K562 (cell line): ENCODE measurements around the gene FBXW2. TPM values are rescaled to one million over a fixed set of nuclear protein-coding genes. Genes with fewer than 3 reads are reported as not detected.

Source experiments
- ATAC-seq: fragments of 200-7000 bp; cut with Tn5 transposase; 3 replicates; pipeline ENCODE4 v1.9.1; 2020; ENCODE audit warnings: moderate library complexity
- BruUV-seq: library from RNA; stranded (reverse); fragments of 400-500 nt; replicated peaks from 2 replicates; lab custom pipeline; 2021; lab: Mats Ljungman, UMichigan
- CTCF ChIA-PET: fragments of 300-600 bp; formaldehyde crosslinking; extraction: SDS; loops from one replicate; lab custom pipeline; 2021; ENCODE audit warnings: low intra/inter-chr PET ratio; lab: Yijun Ruan, JAX
- POLR2A ChIA-PET: fragments of 300-600, 350-650 bp; sonication (Branson Sonifier 250); formaldehyde crosslinking; extraction: SDS; loops from one replicate; lab custom pipeline; 2021; ENCODE audit warnings: antibody characterized with exemption, inconsistent platforms; lab: Yijun Ruan, JAX
- DNase-seq, 4 experiments: peaks; one replicate each; pipeline versions ENCODE4 v3.0.0 to v3.0.0-alpha.2; 2011 to 2018; ENCODE audit warnings: low spot score in 3 of 4, mixed read lengths in 3 of 4; ENCODE audit errors: extremely low read depth in 1 of 4
- FAIRE-seq: peaks from 2 replicates; lab custom pipeline; 2011; peaks lifted over from hg19 to GRCh38; lab: Jason Lieb, UNC
- H2AFZ ChIP-seq: 2 replicates; pipeline ENCODE4 v1.6.0; 2011; ENCODE audit warnings: low read depth, low read length, control low read depth, inconsistent platforms
- H3K27ac ChIP-seq: fragments of 200-600 bp; 3 replicates; pipeline ENCODE4 v1.8.0; 2011; ENCODE audit warnings: low read depth, mild to moderate bottlenecking, control low read depth, inconsistent platforms, low read length, moderate library complexity, mixed read lengths; ENCODE audit errors: extremely low read depth
- H3K27me3 ChIP-seq, 2 experiments: fragments of 300-600 bp in 1 of 2; 2 replicates in 1 of 2; 3 replicates in 1 of 2; pipeline versions ENCODE4 v1.6.0 to v1.8.0; 2011; ENCODE audit warnings: inconsistent platforms in 2 of 2, low read length in 2 of 2, mild to moderate bottlenecking in 1 of 2, mixed read lengths in 1 of 2, moderate library complexity in 1 of 2; ENCODE audit not compliant: control insufficient read depth in 2 of 2, insufficient read depth in 2 of 2
- H3K36me3 ChIP-seq: fragments of 300-600 bp; 3 replicates; pipeline ENCODE4 v1.8.0; 2011; ENCODE audit warnings: mild to moderate bottlenecking, low read length, inconsistent platforms; ENCODE audit not compliant: control insufficient read depth, insufficient read depth
- H3K4me1 ChIP-seq, 2 experiments: fragments of 200-600 bp in 1 of 2; replicated peaks in 1 of 2; 2 replicates in 1 of 2; 3 replicates in 1 of 2; pipeline versions ENCODE4 v1.5.1 to v1.8.0; 2011; ENCODE audit warnings: inconsistent platforms in 2 of 2, low read length in 2 of 2, mild to moderate bottlenecking in 1 of 2, mixed read lengths in 1 of 2, moderate library complexity in 1 of 2; ENCODE audit not compliant: control insufficient read depth in 2 of 2, insufficient read depth in 2 of 2
- H3K4me2 ChIP-seq: 2 replicates; pipeline ENCODE4 v1.6.1; 2011; ENCODE audit warnings: low read length, control low read depth, inconsistent platforms, mixed read lengths; ENCODE audit not compliant: insufficient read depth
- H3K4me3 ChIP-seq: fragments of 200-600 bp; sonication (generic), shearing (Covaris generic); 2 replicates; pipeline ENCODE4 v1.5.1; 2016; ENCODE audit warnings: control low read depth, inconsistent platforms
- H3K79me2 ChIP-seq: fragments of 200-600 bp; 3 replicates; pipeline ENCODE4 v1.8.0; 2011; ENCODE audit warnings: low read length, inconsistent platforms; ENCODE audit not compliant: control insufficient read depth, insufficient read depth
- H3K9ac ChIP-seq, 2 experiments: 2 replicates each; pipeline versions ENCODE4 v1.6.0 to v1.6.1; 2011; ENCODE audit warnings: low read depth in 2 of 2, low read length in 2 of 2, control low read depth in 1 of 2, inconsistent platforms in 1 of 2, mild to moderate bottlenecking in 1 of 2, mixed read lengths in 1 of 2; ENCODE audit not compliant: insufficient read depth in 1 of 2
- H3K9me1 ChIP-seq: one replicate; pipeline ENCODE4 v1.6.0; 2011; ENCODE audit warnings: inconsistent platforms, mild to moderate bottlenecking, low read length, moderate library complexity; ENCODE audit not compliant: control insufficient read depth, insufficient read depth
- H3K9me3 ChIP-seq: replicated peaks from 2 replicates; pipeline ENCODE4 v1.5.1; 2011; ENCODE audit warnings: low read depth, low read length, inconsistent platforms; ENCODE audit not compliant: control insufficient read depth, insufficient read depth
- H4K20me1 ChIP-seq: replicated peaks from 2 replicates; pipeline ENCODE4 v1.6.1; 2011; ENCODE audit warnings: low read length, inconsistent platforms, mixed read lengths; ENCODE audit not compliant: control insufficient read depth, insufficient read depth
- FOXP4 ChIP-seq: sonication (generic); formaldehyde crosslinking; IDR thresholded peaks from 2 replicates; pipeline ENCODE4 v1.8.0; 2022; ENCODE audit warnings: mild to moderate bottlenecking, missing genetic modification reagents, borderline replicate concordance
- JUND ChIP-seq, 2 experiments: IDR thresholded peaks; 2 replicates in 1 of 2; 3 replicates in 1 of 2; pipeline ENCODE4 v1.6.1; 2011; ENCODE audit warnings: borderline replicate concordance in 2 of 2, low read depth in 2 of 2, low read length in 2 of 2, improper control_type of control experiment in 1 of 2, missing biosample characterization in 1 of 2, missing genetic modification characterization in 1 of 2, missing genetic modification reagents in 1 of 2
- KHSRP ChIP-seq: fragments of 450-650 bp; IDR thresholded peaks from 2 replicates; pipeline ENCODE4 v1.6.1; 2017
- MCM7 ChIP-seq, 2 experiments: fragments of 450-650 bp; IDR thresholded peaks; 2 replicates each; pipeline ENCODE4 v1.6.1; 2016 to 2018
- MEF2D ChIP-seq: conservative IDR thresholded peaks from 2 replicates; pipeline ENCODE4 v1.6.1; 2016; ENCODE audit warnings: low read depth, missing genetic modification characterization, missing compliant biosample characterization
- NELFE ChIP-seq: IDR thresholded peaks from 2 replicates; pipeline ENCODE4 v1.6.1; 2011; ENCODE audit warnings: mild to moderate bottlenecking; ENCODE audit not compliant: insufficient read depth, insufficient read length
- POLR2AphosphoS2 ChIP-seq: IDR thresholded peaks from 2 replicates; pipeline ENCODE4 v1.6.1; 2012; ENCODE audit warnings: low read length, improper control_type of control experiment
- ZBTB33 ChIP-seq: sonication (generic); formaldehyde crosslinking; IDR thresholded peaks from 2 replicates; pipeline ENCODE4 v1.8.1; 2023; ENCODE audit warnings: mild to moderate bottlenecking, missing genetic modification reagents
- ZNF707 ChIP-seq: fragments of 250-450 bp; sonication (Bioruptor Pico); conservative IDR thresholded peaks from 2 replicates; pipeline ENCODE4 v1.8.0; 2022; ENCODE audit warnings: inconsistent platforms, mild to moderate bottlenecking, moderate library complexity
- WGBS: fragments of 100-300 bp; shearing (Covaris generic); methylation state at CpG from one replicate; pipeline ENCODE4 v1.1.6; 2016; ENCODE audit warnings: low coverage, mixed read lengths; ENCODE audit not compliant: insufficient coverage; ENCODE audit errors: missing lambda C conversion rate; 5-methylcytosine and 5-hydroxymethylcytosine counted together
- in situ Hi-C: fragments of 300-500 bp; cut with MboI; formaldehyde crosslinking; loops from 4 replicates; pipeline ENCODE4 v1.15.0; 2018; ENCODE audit warnings: inconsistent platforms, mixed read lengths
- intact Hi-C: fragments of 100-400 bp; cut with micrococcal nuclease; formaldehyde crosslinking; loops from 2 replicates; pipeline ENCODE4 v1.14.2; 2022
- polyA plus RNA-seq, 8 experiments: library from polyadenylated mRNA; depleted of rRNA in 4 of 8; stranded (reverse) in 5 of 8; unstranded in 3 of 8; fragments of >200 nt; fragmentation: Nextera tagmentation in 2 of 8; fragmentation: Illumina TruSeq in 1 of 8; extraction: Ambion mirVana in 2 of 8; extraction: Trizol in 1 of 8; gene quantifications; 2 replicates each; pipeline versions ENCODE4 v1.2.1 to v1.2.3, GENCODE V29; 2011 to 2014; ENCODE audit warnings: inconsistent platforms in 1 of 8, missing spikeins in 1 of 8
- total RNA-seq, 7 experiments: library from RNA; depleted of rRNA in 6 of 7; stranded (reverse); fragments of >200 nt in 6 of 7; fragmentation: Illumina TruSeq in 2 of 7; extraction: Trizol in 2 of 7; gene quantifications; 2 replicates each; pipeline versions ENCODE4 v1.2.1 to v1.2.3, GENCODE V29; 2011 to 2021; ENCODE audit warnings: low replicate concordance in 1 of 7

Gene FBXW2
- total and polyA plus RNA-seq, 9 of the 15 experiments (the other 6 are each of a cell fraction or from before 2014, with no cell fraction given): 2.5 to 57.8 (median 28.1) TPM

- TF ChIP-seq JUND (IDR thresholded peaks at IDR 0.05; ENCODE audit: borderline replicate concordance, low read depth, low read length) (no peak), JUND (tag; IDR thresholded peaks at IDR 0.05; ENCODE audit: borderline replicate concordance, low read depth, low read length) (no peak), MCM7 (IDR thresholded peaks at IDR 0.05) (no peak), NELFE (no peak), KHSRP (no peak), FOXP4 (CRISPR knock-in tag) (no peak), MEF2D (tag) (no peak)
Observed at GRCh38 chr9:120781236-120781635, 12.0 kb downstream of the FBXW2 start (continued).

GRCh38 chr9:120780367-120780766, 12.8 kb downstream of the FBXW2 start:
- Histone ChIP-seq H3K9me1 (no peaks in the 10 kb centered on the region), H3K4me3 (no peak overlapping the region), H3K79me2 (peaks cover 63% of the 10 kb centered on the region), H3K27ac (0 out of 3 replicates have a peak overlapping the region, but pooled peaks have one; percentile 8), H3K9me3 (no peaks in the 10 kb centered on the region), H3K27me3 (no peaks in the 10 kb centered on the region), H3K4me2 (no peak overlapping the region), H3K9ac (no peak overlapping the region), H2AFZ (no peak overlapping the region), H4K20me1 (no peaks in the 10 kb centered on the region), H3K4me1 (peaks cover 17 to 38% of the 10 kb centered on the region in 2 experiments; a peak in 3 of 5 replicates), H3K36me3 (peaks cover 74% of the 10 kb centered on the region)
- BruUV-seq: no TSS peak
- intact Hi-C loops: no loop called here
- peak; percentile 84 for TF ChIP-seq ZBTB33 (CRISPR knock-in tag)
- TF ChIP-seq ZNF707 (CRISPR knock-in tag): no peak
- no peak for TF ChIP-seq POLR2AphosphoS2
- in situ Hi-C loops: no loop called here
- ChIA-PET POLR2A (interaction anchor here (0.5 to 3.3 kb wide), 2 partner anchors 13 to 389 kb away, joined by 3 to 19 read pairs; no protein-coding TSS in a partner anchor), CTCF (no interaction called here)
- WGBS: 90% methylated on average over 3 of the region's 3 CpGs
- DNase-seq (no peak), ATAC-seq (no peak), FAIRE-seq (no peak)
